SK-N-SH treated with all-trans-retinoic acid at 6 μM for 48 hours (cell line): ENCODE results near the gene CLECL1.

Source experiments
- ARNTL ChIP-seq: fragments of 450-650 bp; formaldehyde crosslinking; IDR thresholded peaks from 2 replicates; pipeline ENCODE4 v1.5.0; 2020; ENCODE audit warnings: low read depth, mild to moderate bottlenecking, moderate library complexity, borderline replicate concordance
- CSDC2 ChIP-seq: fragments of 250-450 bp; sonication (Bioruptor Pico); IDR thresholded peaks from 2 replicates; pipeline ENCODE4 v1.5.0; 2020; ENCODE audit warnings: mild to moderate bottlenecking, moderate library complexity
- ESRRG ChIP-seq: fragments of 250-450 bp; sonication (Bioruptor Pico); IDR thresholded peaks from 2 replicates; pipeline ENCODE4 v1.6.1; 2021; ENCODE audit warnings: mild to moderate bottlenecking
- GLIS3 ChIP-seq: fragments of 250-450 bp; sonication (Bioruptor Pico); IDR thresholded peaks from 2 replicates; pipeline ENCODE4 v1.5.0; 2020; ENCODE audit warnings: mild to moderate bottlenecking, moderate library complexity
- SNAI2 ChIP-seq: fragments of 250-450 bp; sonication (Bioruptor Pico); IDR thresholded peaks from 2 replicates; pipeline ENCODE4 v1.5.0; 2020; ENCODE audit warnings: mild to moderate bottlenecking, moderate library complexity
- TOX ChIP-seq: fragments of 250-450 bp; sonication (Bioruptor Pico); IDR thresholded peaks from 2 replicates; pipeline ENCODE4 v1.8.0; 2021; ENCODE audit warnings: mild to moderate bottlenecking, moderate library complexity, borderline replicate concordance
- ZFP3 ChIP-seq: fragments of 250-450 bp; sonication (Bioruptor Pico); IDR thresholded peaks from 2 replicates; pipeline ENCODE4 v1.5.0; 2020; ENCODE audit warnings: mild to moderate bottlenecking, moderate library complexity
- ZFP30 ChIP-seq: fragments of 450-650 bp; formaldehyde crosslinking; IDR thresholded peaks from 2 replicates; pipeline ENCODE4 v1.5.0; 2022; ENCODE audit warnings: mild to moderate bottlenecking, moderate library complexity
- ZNF70 ChIP-seq: fragments of 450-650 bp; formaldehyde crosslinking; IDR thresholded peaks from 2 replicates; pipeline ENCODE4 v1.5.0; 2020; ENCODE audit warnings: mild to moderate bottlenecking, moderate library complexity
- ZNF8 ChIP-seq: fragments of 450-650 bp; formaldehyde crosslinking; IDR thresholded peaks from 2 replicates; pipeline ENCODE4 v1.5.0; 2020; ENCODE audit warnings: mild to moderate bottlenecking, moderate library complexity
- TF ChIP-seq, protein P1 (sequence below): fragments of 250-450 bp; sonication (Bioruptor Pico); IDR thresholded peaks from 2 replicates; pipeline ENCODE4 v1.8.0; 2020; ENCODE audit warnings: mild to moderate bottlenecking, moderate library complexity, borderline replicate concordance
- TF ChIP-seq, protein P2 (sequence below): fragments of 250-450 bp; sonication (Bioruptor Pico); IDR thresholded peaks from 2 replicates; pipeline ENCODE4 v1.5.0; 2020; ENCODE audit warnings: mild to moderate bottlenecking, moderate library complexity

DNA sequence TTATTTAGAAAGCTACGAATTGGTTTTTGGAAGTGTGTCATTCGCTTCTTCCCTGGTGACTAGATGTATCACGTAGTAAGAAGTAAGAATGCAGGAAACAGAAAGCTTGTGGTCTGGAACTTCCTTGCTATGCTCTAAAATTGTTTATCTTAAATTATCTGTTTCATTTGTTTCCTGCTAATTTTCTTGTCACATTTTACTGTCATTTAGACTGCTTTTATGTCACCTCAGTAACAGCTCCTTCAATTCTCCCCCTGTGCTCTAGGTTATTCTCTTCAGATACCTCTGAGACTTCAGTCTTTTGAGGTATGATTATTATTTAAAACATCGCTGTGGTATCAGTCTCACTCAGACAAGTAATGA lies 28.5 kb upstream of the CLECL1 start:
- TF ChIP-seq, protein P1, sequence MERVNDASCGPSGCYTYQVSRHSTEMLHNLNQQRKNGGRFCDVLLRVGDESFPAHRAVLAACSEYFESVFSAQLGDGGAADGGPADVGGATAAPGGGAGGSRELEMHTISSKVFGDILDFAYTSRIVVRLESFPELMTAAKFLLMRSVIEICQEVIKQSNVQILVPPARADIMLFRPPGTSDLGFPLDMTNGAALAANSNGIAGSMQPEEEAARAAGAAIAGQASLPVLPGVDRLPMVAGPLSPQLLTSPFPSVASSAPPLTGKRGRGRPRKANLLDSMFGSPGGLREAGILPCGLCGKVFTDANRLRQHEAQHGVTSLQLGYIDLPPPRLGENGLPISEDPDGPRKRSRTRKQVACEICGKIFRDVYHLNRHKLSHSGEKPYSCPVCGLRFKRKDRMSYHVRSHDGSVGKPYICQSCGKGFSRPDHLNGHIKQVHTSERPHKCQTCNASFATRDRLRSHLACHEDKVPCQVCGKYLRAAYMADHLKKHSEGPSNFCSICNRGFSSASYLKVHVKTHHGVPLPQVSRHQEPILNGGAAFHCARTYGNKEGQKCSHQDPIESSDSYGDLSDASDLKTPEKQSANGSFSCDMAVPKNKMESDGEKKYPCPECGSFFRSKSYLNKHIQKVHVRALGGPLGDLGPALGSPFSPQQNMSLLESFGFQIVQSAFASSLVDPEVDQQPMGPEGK (CRISPR knock-in tag): no peak
- no peak for TF ChIP-seq CSDC2 (CRISPR knock-in tag)
- no peak for TF ChIP-seq ZFP30 (CRISPR knock-in tag)
- no peak for TF ChIP-seq ZFP3 (CRISPR knock-in tag)
- TF ChIP-seq, protein P2, sequence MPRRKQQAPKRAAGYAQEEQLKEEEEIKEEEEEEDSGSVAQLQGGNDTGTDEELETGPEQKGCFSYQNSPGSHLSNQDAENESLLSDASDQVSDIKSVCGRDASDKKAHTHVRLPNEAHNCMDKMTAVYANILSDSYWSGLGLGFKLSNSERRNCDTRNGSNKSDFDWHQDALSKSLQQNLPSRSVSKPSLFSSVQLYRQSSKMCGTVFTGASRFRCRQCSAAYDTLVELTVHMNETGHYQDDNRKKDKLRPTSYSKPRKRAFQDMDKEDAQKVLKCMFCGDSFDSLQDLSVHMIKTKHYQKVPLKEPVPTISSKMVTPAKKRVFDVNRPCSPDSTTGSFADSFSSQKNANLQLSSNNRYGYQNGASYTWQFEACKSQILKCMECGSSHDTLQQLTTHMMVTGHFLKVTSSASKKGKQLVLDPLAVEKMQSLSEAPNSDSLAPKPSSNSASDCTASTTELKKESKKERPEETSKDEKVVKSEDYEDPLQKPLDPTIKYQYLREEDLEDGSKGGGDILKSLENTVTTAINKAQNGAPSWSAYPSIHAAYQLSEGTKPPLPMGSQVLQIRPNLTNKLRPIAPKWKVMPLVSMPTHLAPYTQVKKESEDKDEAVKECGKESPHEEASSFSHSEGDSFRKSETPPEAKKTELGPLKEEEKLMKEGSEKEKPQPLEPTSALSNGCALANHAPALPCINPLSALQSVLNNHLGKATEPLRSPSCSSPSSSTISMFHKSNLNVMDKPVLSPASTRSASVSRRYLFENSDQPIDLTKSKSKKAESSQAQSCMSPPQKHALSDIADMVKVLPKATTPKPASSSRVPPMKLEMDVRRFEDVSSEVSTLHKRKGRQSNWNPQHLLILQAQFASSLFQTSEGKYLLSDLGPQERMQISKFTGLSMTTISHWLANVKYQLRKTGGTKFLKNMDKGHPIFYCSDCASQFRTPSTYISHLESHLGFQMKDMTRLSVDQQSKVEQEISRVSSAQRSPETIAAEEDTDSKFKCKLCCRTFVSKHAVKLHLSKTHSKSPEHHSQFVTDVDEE (CRISPR knock-in tag): no peak
- TF ChIP-seq ZNF8: no peak
- no peak for TF ChIP-seq ARNTL (CRISPR knock-in tag)
- TF ChIP-seq GLIS3 (CRISPR knock-in tag): no peak
- no peak for TF ChIP-seq SNAI2 (CRISPR knock-in tag)
- no peak for TF ChIP-seq TOX (CRISPR knock-in tag)
- TF ChIP-seq ZNF70 (CRISPR knock-in tag): no peak
- TF ChIP-seq ESRRG: no peak
